IMR-90 (cell line): ENCODE measurements around the gene CCM2. TPM values are rescaled to one million over a fixed set of nuclear protein-coding genes. Genes with fewer than 3 reads are reported as not detected.

Source experiments
- ATAC-seq: fragments of 200-7000 bp; cut with Tn5 transposase; 2 replicates; pipeline ENCODE4 v1.9.1; 2020; ENCODE audit warnings: low read depth, mild to moderate bottlenecking, moderate library complexity
- BruUV-seq: library from RNA; stranded (reverse); fragments of 400-500 nt; replicated peaks from 2 replicates; lab custom pipeline; 2021; lab: Mats Ljungman, UMichigan
- CTCF ChIA-PET: fragments of 300-600 bp; formaldehyde crosslinking; extraction: SDS; loops from one replicate; lab custom pipeline; 2021; ENCODE audit warnings: antibody characterized with exemption; lab: Yijun Ruan, JAX
- POLR2A ChIA-PET: fragments of 300-600 bp; sonication (Branson Sonifier 250); formaldehyde crosslinking; loops from one replicate; lab custom pipeline; 2022; ENCODE audit warnings: antibody characterized with exemption; ENCODE audit not compliant: unreplicated experiment; lab: Charles Lee
- DNase-seq: peaks from one replicate; pipeline ENCODE4 v3.0.0; 2013
- H2AFZ ChIP-seq: replicated peaks from 2 replicates; pipeline ENCODE3; 2013; ENCODE audit warnings: low read length, mild to moderate bottlenecking; ENCODE audit not compliant: poor library complexity
- H2AK5ac ChIP-seq: 2 replicates; pipeline ENCODE4 v1.6.1; 2013; ENCODE audit warnings: low read depth, low read length, inconsistent platforms
- H2AK9ac ChIP-seq: replicated peaks from 2 replicates; pipeline ENCODE3; 2013; ENCODE audit warnings: mild to moderate bottlenecking, low read depth, low read length, moderate library complexity; ENCODE audit not compliant: poor library complexity
- H2BK120ac ChIP-seq: 2 replicates; pipeline ENCODE4 v1.6.1; 2013; ENCODE audit warnings: low read depth, low read length, inconsistent platforms
- H2BK15ac ChIP-seq: 3 replicates; pipeline ENCODE4 v1.6.1; 2013; ENCODE audit warnings: low read depth, low read length, inconsistent platforms
- H2BK20ac ChIP-seq: 2 replicates; pipeline ENCODE4 v1.6.1; 2013; ENCODE audit warnings: low read depth, mild to moderate bottlenecking, inconsistent platforms, low read length, moderate library complexity
- H2BK5ac ChIP-seq: 2 replicates; pipeline ENCODE4 v1.6.1; 2013; ENCODE audit warnings: mild to moderate bottlenecking, low read depth, low read length, inconsistent platforms; ENCODE audit not compliant: poor library complexity, severe bottlenecking
- H3K14ac ChIP-seq: replicated peaks from 2 replicates; pipeline ENCODE4 v1.6.1; 2013; ENCODE audit warnings: low read depth, low read length, inconsistent platforms
- H3K18ac ChIP-seq: 2 replicates; pipeline ENCODE4 v1.6.1; 2013; ENCODE audit warnings: low read depth, low read length, control low read depth
- H3K23ac ChIP-seq: 2 replicates; pipeline ENCODE4 v1.6.1; 2013; ENCODE audit warnings: low read depth, low read length, inconsistent platforms
- H3K27ac ChIP-seq: 2 replicates; pipeline ENCODE4 v1.5.1; 2013; ENCODE audit warnings: mild to moderate bottlenecking, control low read depth, low read length; ENCODE audit not compliant: insufficient read depth
- H3K27me3 ChIP-seq: 2 replicates; pipeline ENCODE4 v1.6.1; 2013; ENCODE audit warnings: low read length; ENCODE audit not compliant: control insufficient read depth, insufficient read depth
- H3K36me3 ChIP-seq: 2 replicates; pipeline ENCODE4 v1.6.1; 2013; ENCODE audit warnings: low read length, mixed read lengths; ENCODE audit not compliant: control insufficient read depth, insufficient read depth
- H3K4ac ChIP-seq: 2 replicates; pipeline ENCODE4 v1.6.1; 2013; ENCODE audit warnings: low read depth, low read length, inconsistent platforms
- H3K4me1 ChIP-seq: 2 replicates; pipeline ENCODE4 v1.6.1; 2013; ENCODE audit warnings: low read length, mixed read lengths; ENCODE audit not compliant: control insufficient read depth, insufficient read depth
- H3K4me2 ChIP-seq: 2 replicates; pipeline ENCODE4 v1.6.1; 2013; ENCODE audit warnings: low read depth, mild to moderate bottlenecking, control low read depth, low read length, moderate library complexity
- H3K4me3 ChIP-seq: 2 replicates; pipeline ENCODE4 v1.5.1; 2013; ENCODE audit warnings: low read depth, mild to moderate bottlenecking, control low read depth, low read length, moderate library complexity; ENCODE audit not compliant: insufficient read depth
- H3K56ac ChIP-seq: 2 replicates; pipeline ENCODE4 v1.6.1; 2013; ENCODE audit warnings: low read length, inconsistent platforms; ENCODE audit not compliant: insufficient read depth; ENCODE audit errors: extremely low read depth
- H3K79me1 ChIP-seq, 2 experiments: 2 replicates each; pipeline ENCODE4 v1.6.1; 2013; ENCODE audit warnings: low read length in 2 of 2, inconsistent platforms in 1 of 2, low read depth in 1 of 2
- H3K9ac ChIP-seq: 2 replicates; pipeline ENCODE4 v1.6.1; 2013; ENCODE audit warnings: low read depth, low read length, control low read depth
- H3K9me1 ChIP-seq: 2 replicates; pipeline ENCODE4 v1.6.1; 2013; ENCODE audit warnings: low read length, inconsistent platforms; ENCODE audit not compliant: insufficient read depth
- H3K9me3 ChIP-seq: 2 replicates; pipeline ENCODE4 v1.6.1; 2013; ENCODE audit warnings: low read length; ENCODE audit not compliant: control insufficient read depth, insufficient read depth
- H4K20me1 ChIP-seq: 2 replicates; pipeline ENCODE4 v1.6.1; 2013; ENCODE audit warnings: low read length, inconsistent platforms; ENCODE audit not compliant: insufficient read depth
- H4K5ac ChIP-seq: 2 replicates; pipeline ENCODE4 v1.6.1; 2013; ENCODE audit warnings: mild to moderate bottlenecking, low read depth, low read length, control low read depth
- H4K8ac ChIP-seq, 2 experiments: 2 replicates each; pipeline ENCODE4 v1.6.1; 2013; ENCODE audit warnings: low read depth in 2 of 2, low read length in 2 of 2, control low read depth in 1 of 2, inconsistent platforms in 1 of 2
- H4K91ac ChIP-seq: 2 replicates; pipeline ENCODE4 v1.6.1; 2013; ENCODE audit warnings: low read depth, low read length, inconsistent platforms; ENCODE audit not compliant: insufficient read depth
- BHLHE40 ChIP-seq: fragments of 150-350 bp; IDR thresholded peaks from 2 replicates; pipeline ENCODE4 v1.6.1; 2016; ENCODE audit warnings: mild to moderate bottlenecking, low read depth, low read length
- CEBPB ChIP-seq: IDR thresholded peaks from 2 replicates; pipeline ENCODE4 v1.6.1; 2012; ENCODE audit warnings: low read depth, low read length, improper control_type of control experiment
- MXI1 ChIP-seq: IDR thresholded peaks from 2 replicates; pipeline ENCODE4 v1.6.1; 2012; ENCODE audit warnings: low read depth, mild to moderate bottlenecking, low read length, moderate library complexity, borderline replicate concordance
- NFE2L2 ChIP-seq: fragments of 150-350 bp; IDR thresholded peaks from 2 replicates; pipeline ENCODE4 v1.6.1; 2016; ENCODE audit warnings: low read depth, mild to moderate bottlenecking, low read length
- RAD21 ChIP-seq: IDR thresholded peaks from 2 replicates; pipeline ENCODE4 v1.6.1; 2012; ENCODE audit warnings: low read length, improper control_type of control experiment
- SMC3 ChIP-seq: fragments of 150-350 bp; IDR thresholded peaks from 2 replicates; pipeline ENCODE4 v1.6.1; 2016; ENCODE audit warnings: low read depth, mild to moderate bottlenecking, antibody characterized with exemption, low read length, moderate library complexity
- WGBS, 2 experiments: methylation state at CpG; one replicate each; pipeline versions ENCODE4 v1.1.5 to v1.1.7; 2013; ENCODE audit warnings: missing lambda C conversion rate in 2 of 2; ENCODE audit not compliant: insufficient read length in 1 of 2; ENCODE audit errors: extremely low coverage in 2 of 2; 5-methylcytosine and 5-hydroxymethylcytosine counted together
- dilution Hi-C: fragments of 300-500 bp; cut with HindIII; formaldehyde crosslinking; loops from one replicate; pipeline ENCODE4 v1.14.3; 2018; ENCODE audit warnings: low sequenced_read_pairs; ENCODE audit not compliant: unreplicated experiment
- in situ Hi-C: fragments of 300-500 bp; cut with MboI; formaldehyde crosslinking; loops from 3 replicates; pipeline ENCODE4 v1.14.3; 2019; ENCODE audit warnings: low sequenced_read_pairs, inconsistent platforms, mixed read lengths
- intact Hi-C: fragments of 100-400 bp; cut with micrococcal nuclease; formaldehyde crosslinking; loops from 2 replicates; pipeline ENCODE4 v1.10.0; 2022
- polyA plus RNA-seq, 3 experiments: library from polyadenylated mRNA; depleted of rRNA; stranded (reverse); fragments of >200 nt; gene quantifications; 2 replicates each; pipeline ENCODE4 v1.2.3, GENCODE V29; 2012; ENCODE audit warnings: low replicate concordance in 1 of 3
- total RNA-seq: library from RNA; depleted of rRNA; stranded (reverse); fragments of >200 nt; gene quantifications from 2 replicates; pipeline ENCODE4 v1.2.3, GENCODE V29; 2012
- TF ChIP-seq, protein P1 (sequence below): fragments of 150-350 bp; IDR thresholded peaks from 2 replicates; pipeline ENCODE4 v1.6.1; 2017; ENCODE audit warnings: mild to moderate bottlenecking, antibody characterized with exemption, low read length, low read depth

Gene CCM2
- total and polyA plus RNA-seq, 2 of the 4 experiments (the other 2 are of a cell fraction): 65.2 to 78.5 TPM

DNA sequence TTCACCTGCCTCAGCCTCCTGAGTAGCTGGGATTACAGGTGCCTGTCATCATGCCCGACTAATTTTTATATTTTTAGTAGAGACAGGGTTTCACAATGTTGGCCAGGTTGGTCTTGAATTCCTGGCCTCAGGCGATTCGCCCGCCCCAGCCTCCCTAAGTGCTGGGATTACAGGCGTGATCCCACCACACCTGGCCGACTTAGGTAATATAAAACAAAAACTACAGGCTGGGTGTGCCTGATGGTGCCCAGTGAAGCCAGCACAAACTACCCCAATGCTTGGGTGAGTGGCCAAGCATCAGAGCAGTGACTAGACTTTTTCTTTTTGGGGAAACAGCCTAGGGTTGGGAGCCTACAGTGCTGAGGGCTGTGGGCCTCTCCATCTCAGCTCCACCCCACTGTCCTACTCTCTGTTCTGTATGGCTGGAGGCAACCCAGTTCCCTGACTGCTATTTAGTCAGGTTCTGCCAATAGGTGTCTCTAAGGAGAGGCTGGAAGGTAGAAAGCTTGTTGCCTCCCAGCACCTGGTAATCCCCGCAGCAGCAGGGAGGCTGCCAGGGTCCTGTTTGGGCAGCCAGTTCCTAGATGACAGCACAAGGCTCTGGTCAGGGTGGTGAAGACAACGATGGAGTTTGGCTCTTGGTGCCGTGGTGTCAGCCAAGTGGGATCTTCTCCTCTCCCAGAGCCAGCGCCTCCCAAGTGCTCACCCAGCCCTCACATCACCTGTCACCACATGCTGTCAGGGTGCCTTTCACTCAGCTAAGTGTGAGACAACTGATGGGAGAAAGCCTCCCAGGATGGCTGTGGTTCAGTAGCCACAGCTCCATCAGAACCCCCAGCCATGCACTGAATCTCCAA is 99.2 kb downstream of the CCM2 start:
- Histone ChIP-seq H2AK9ac (no peak overlapping the region), H3K14ac (no peak overlapping the region), H3K4me1 (no peaks in the 10 kb centered on the region), H4K8ac (no peak overlapping the region), H4K20me1 (peaks cover 4% of the 10 kb centered on the region), H3K27me3 (no peaks in the 10 kb centered on the region), H3K56ac (no peak overlapping the region), H3K9me3 (no peaks in the 10 kb centered on the region), H3K27ac (no peak overlapping the region), H3K4me3 (no peak overlapping the region), H4K5ac (no peak overlapping the region), H3K4ac (no peak overlapping the region), H3K36me3 (peaks cover 54% of the 10 kb centered on the region), H3K18ac (no peak overlapping the region), H2AK5ac (no peak overlapping the region), H2BK120ac (no peak overlapping the region), H2BK15ac (no peak overlapping the region), H3K9ac (no peak overlapping the region), H3K4me2 (no peak overlapping the region), H3K23ac (no peak overlapping the region), H2BK5ac (no peak overlapping the region), H2AFZ (no peak overlapping the region), H2BK20ac (no peak overlapping the region), H3K9me1 (no peaks in the 10 kb centered on the region; the same call in 1 of the 2 replicates), H4K91ac (no peak overlapping the region), H3K79me1 (peaks cover 1 to 11% of the 10 kb centered on the region in 2 experiments; a peak in 3 of 4 replicates)
- intact Hi-C loops: no loop called here
- ChIA-PET POLR2A (no interaction called here), CTCF (no interaction called here)
- no peak for ATAC-seq
- 80% methylated on average over 1 of the region's 10 CpGs; no CpG with 5 or more reads in 1 of the 2 experiments for WGBS, 2 experiments
- in situ Hi-C loops: no loop called here
- no TSS peak for BruUV-seq
- DNase-seq: no peak
- TF ChIP-seq BHLHE40 (no peak), SMC3 (no peak), NFE2L2 (no peak), MXI1 (no peak), CEBPB (no peak), RAD21 (no peak)
- TF ChIP-seq, protein P1, sequence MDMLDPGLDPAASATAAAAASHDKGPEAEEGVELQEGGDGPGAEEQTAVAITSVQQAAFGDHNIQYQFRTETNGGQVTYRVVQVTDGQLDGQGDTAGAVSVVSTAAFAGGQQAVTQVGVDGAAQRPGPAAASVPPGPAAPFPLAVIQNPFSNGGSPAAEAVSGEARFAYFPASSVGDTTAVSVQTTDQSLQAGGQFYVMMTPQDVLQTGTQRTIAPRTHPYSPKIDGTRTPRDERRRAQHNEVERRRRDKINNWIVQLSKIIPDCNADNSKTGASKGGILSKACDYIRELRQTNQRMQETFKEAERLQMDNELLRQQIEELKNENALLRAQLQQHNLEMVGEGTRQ: no peak
- dilution Hi-C loops: loop anchor here (10.0 kb wide), 1 partner anchor 64 kb away; no protein-coding TSS in a partner anchor
